ENCODE data around the gene FAM107B. TPM values are rescaled to one million over a fixed set of nuclear protein-coding genes. Genes with fewer than 3 reads are reported as not detected.

Gene FAM107B
- total and polyA plus RNA-seq, 2 of the 8 experiments (the other 6 are each of a cell fraction or from before 2014, with no cell fraction given), result 7.5 to 28.1 TPM

DNA sequence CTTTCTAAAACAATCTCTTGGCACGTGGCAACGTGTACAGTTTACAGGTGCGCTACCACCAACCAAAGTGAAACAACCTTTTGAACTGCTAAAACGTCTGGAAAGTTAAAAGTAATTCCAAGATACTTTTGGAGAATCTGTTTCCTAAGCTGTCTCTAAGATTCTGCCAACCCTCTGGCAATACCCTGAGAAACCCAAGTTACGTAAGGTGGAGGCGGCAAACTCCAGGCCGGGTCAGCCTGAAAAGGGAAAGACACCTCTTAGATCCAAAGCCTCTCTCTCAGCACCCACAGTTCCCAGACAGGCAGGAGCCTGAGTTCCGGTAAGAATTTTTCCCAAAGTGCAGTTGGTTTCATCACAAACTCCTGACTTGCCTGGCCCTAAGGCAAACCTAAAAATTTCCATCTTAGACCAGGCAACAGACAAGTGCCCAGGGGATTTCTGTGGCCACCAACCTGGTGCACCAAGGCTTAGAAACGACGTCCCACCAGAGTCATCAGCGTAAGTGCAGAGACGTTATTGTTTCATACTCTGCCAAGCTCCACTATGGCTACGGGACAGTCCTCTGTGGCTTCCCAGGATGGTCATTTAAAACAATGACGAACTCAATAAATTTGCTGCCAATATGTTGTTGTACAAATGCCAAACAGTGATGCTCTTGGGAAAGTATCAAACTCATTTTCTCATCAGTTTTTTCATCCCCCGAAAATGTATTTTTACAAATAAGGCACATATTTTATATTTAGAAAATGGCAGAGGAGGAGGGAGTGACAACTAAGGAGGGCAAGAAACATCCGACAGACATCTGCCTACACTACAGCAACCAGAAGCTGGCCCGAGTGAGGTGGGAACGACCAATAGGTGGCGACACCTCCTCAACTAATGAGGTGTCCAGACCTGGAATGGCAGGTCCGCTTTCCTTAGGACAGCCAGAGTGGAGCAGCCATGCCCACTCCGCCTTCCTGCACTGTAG is 238.2 kb downstream of the FAM107B start:
- H4K5ac ChIP-seq (ENCODE audit: insufficient read length, low read depth, low read length), result no peak overlapping the region
- H2AFZ ChIP-seq (ENCODE audit: low read length), result no peak overlapping the region
- H2BK15ac ChIP-seq (ENCODE audit: low read length), result no peak overlapping the region
- no peak overlapping the region for H3K4ac ChIP-seq (replicated peaks; ENCODE audit: insufficient read length, low read depth, low read length)
- FAIRE-seq, result peak; percentile 58
- no peaks in the 10 kb centered on the region for H3K23me2 ChIP-seq (ENCODE audit: low read depth, low read length)
- no peak overlapping the region for H3K4me2 ChIP-seq (ENCODE audit: insufficient read depth in 1 of 2, low read depth in 2 of 2, low read length in 2 of 2)
- no peak overlapping the region for H3K18ac ChIP-seq (ENCODE audit: extremely low read depth, low read length)
- H3K79me1 ChIP-seq (ENCODE audit: low read depth, low read length), result peaks cover 2% of the 10 kb centered on the region; the same call in 1 of the 2 replicates
- H3K9me3 ChIP-seq (ENCODE audit: insufficient read depth in 2 of 2, low read depth in 1 of 2, low read length in 1 of 2), result no peaks in the 10 kb centered on the region
- 0 out of 4 replicates have a peak, but pooled peaks cover 0 to 7% of the 10 kb centered on the region in 2 experiments for H3K79me2 ChIP-seq (ENCODE audit: control insufficient read depth in 1 of 2, insufficient read depth in 2 of 2, low read length in 2 of 2)
- H3K4me1 ChIP-seq (replicated peaks in 1 of 4; ENCODE audit: control insufficient read depth in 3 of 4, insufficient read depth in 4 of 4, low read length in 3 of 4), result peaks cover 0 to 4% (median 1%) of the 10 kb centered on the region in 4 experiments; a peak in 1 of 7 replicates
- no peak overlapping the region for H3K14ac ChIP-seq (ENCODE audit: insufficient read length)
- WGBS, 2 experiments (ENCODE audit: extremely low coverage in 1 of 2, insufficient coverage in 1 of 2, insufficient read length in 1 of 2, insufficient replicate concordance in 2 of 2, low coverage in 1 of 2, low lambda C conversion rate in 2 of 2, missing lambda C conversion rate in 1 of 2), result 70% methylated on average over 21 of the region's 21 CpGs; no CpG with 5 or more reads in 1 of the 2 experiments
- peaks cover 5 to 6% of the 10 kb centered on the region in 2 experiments for H4K20me1 ChIP-seq (replicated peaks in 1 of 2; ENCODE audit: control insufficient read depth in 1 of 2, insufficient read depth in 2 of 2, low read length in 2 of 2)
- no peak overlapping the region for H4K91ac ChIP-seq (replicated peaks; ENCODE audit: insufficient read length, low read length)
- H2BK5ac ChIP-seq (ENCODE audit: low read depth, low read length), result no peak overlapping the region
- no peak overlapping the region for H4K8ac ChIP-seq (ENCODE audit: extremely low read depth, insufficient read depth, low read length)
- DNase-seq (ENCODE audit: low read depth in 1 of 2, low spot score in 2 of 2), result peak; percentile 47 to 91
- ChIA-PET CTCF (ENCODE audit: partially characterized antibody) (interaction anchor here (0.6 to 15.8 kb wide), 45 partner anchors 10 to 396 kb away, joined by 3 to 156 read pairs (median 3); partner anchors contain the start of genes CDNF, HSPA14 and MSANTD7), POLR2A (ENCODE audit: partially characterized antibody) (interaction anchor here (0.9 to 2.1 kb wide), 2 partner anchors 11 to 280 kb away, joined by 3 to 4 read pairs; no protein-coding TSS in a partner anchor)
- H3K9ac ChIP-seq (replicated peaks in 1 of 4; ENCODE audit: extremely low read depth in 1 of 4, low read depth in 3 of 4, low read length in 3 of 4), result no peak overlapping the region
- H3K56ac ChIP-seq (replicated peaks; ENCODE audit: insufficient read length, low read depth, low read length), result no peak overlapping the region
- no peak overlapping the region for H3K4me3 ChIP-seq (ENCODE audit: extremely low read depth in 1 of 4, insufficient read depth in 2 of 4, low read depth in 3 of 4, low read length in 4 of 4)
- no peak overlapping the region for H2BK20ac ChIP-seq (ENCODE audit: low read length)
- H2BK120ac ChIP-seq (replicated peaks; ENCODE audit: low read depth, low read length), result no peak overlapping the region
- H3K27me3 ChIP-seq (replicated peaks in 1 of 4; ENCODE audit: control insufficient read depth in 3 of 4, extremely low read depth in 1 of 4, insufficient read depth in 3 of 4, low read length in 3 of 4), result no peaks in the 10 kb centered on the region
- H2AK5ac ChIP-seq (ENCODE audit: low read depth, low read length), result no peak overlapping the region
- no peak overlapping the region for H3K27ac ChIP-seq (ENCODE audit: low read depth, low read length)
- H2BK12ac ChIP-seq (ENCODE audit: low read depth, low read length), result no peak overlapping the region
- H3K23ac ChIP-seq (ENCODE audit: insufficient read length), result no peak overlapping the region
- H3K36me3 ChIP-seq (ENCODE audit: control insufficient read depth in 2 of 4, insufficient read depth in 4 of 4, low read length in 3 of 4), result no peaks in the 10 kb centered on the region

Measured in H1 (cell line).